AG04449 (cell line): ENCODE data around the gene ADORA2B.
A peak's percentile ranks its signal among the peaks of the same experiment; 100 is the strongest.

ENCODE experiments used
- CTCF ChIA-PET: fragments of 350-600 bp; formaldehyde crosslinking; extraction: SDS; loops from one replicate; lab custom pipeline; 2021; ENCODE audit warnings: antibody characterized with exemption; lab: Yijun Ruan, JAX
- POLR2A ChIA-PET: fragments of 400-600, 350-600 bp; formaldehyde crosslinking; extraction: SDS; loops from one replicate; lab custom pipeline; 2020; ENCODE audit warnings: antibody characterized with exemption, inconsistent platforms; lab: Yijun Ruan, JAX
- DNase-seq: peaks from one replicate; pipeline ENCODE4 v3.0.0-alpha.2; 2010; ENCODE audit warnings: low read depth, low spot score
- H3K4me3 ChIP-seq: 2 replicates; pipeline ENCODE4 v1.5.1; 2011; ENCODE audit warnings: low read depth, mild to moderate bottlenecking, control low read depth, low read length
- CTCF ChIP-seq: IDR thresholded peaks from one replicate; pipeline ENCODE4 v1.5.1; 2011; ENCODE audit warnings: mild to moderate bottlenecking, moderate library complexity, low read length, control low read depth, inconsistent platforms; ENCODE audit not compliant: insufficient read depth; ENCODE audit errors: missing control alignments

The ADORA2B gene

GRCh38 chr17:15941781-15942180 is 3.1 kb upstream of the ADORA2B start:
- ChIA-PET CTCF (interaction anchor here (2.0 kb wide), 1 partner anchor 12 kb away, joined by 4 read pairs; no protein-coding TSS in a partner anchor), POLR2A (interaction anchor here (0.6 kb wide), 1 partner anchor 17 kb away, joined by 3 read pairs; no protein-coding TSS in a partner anchor)
- no peak overlapping the region for H3K4me3 ChIP-seq
- no peak for TF ChIP-seq CTCF
- no peak for DNase-seq

GRCh38 chr17:15942207-15942833 is 2.6 kb upstream of the ADORA2B start:
- TF ChIP-seq CTCF, result no peak
- no peak overlapping the region for H3K4me3 ChIP-seq
- no peak for DNase-seq
- ChIA-PET CTCF (interaction anchor here (2.0 kb wide), 1 partner anchor 12 kb away, joined by 4 read pairs; no protein-coding TSS in a partner anchor), POLR2A (interaction anchor here (0.6 kb wide), 1 partner anchor 16 kb away, joined by 3 read pairs; no protein-coding TSS in a partner anchor)

GRCh38 chr17:15943971-15944758 is 765 bp upstream of the ADORA2B start:
- TF ChIP-seq CTCF, result no peak
- ChIA-PET CTCF (interaction anchor here (1.0 to 4.3 kb wide), 15 partner anchors 9 to 116 kb away, joined by 3 to 34 read pairs (median 4); partner anchors contain the start of genes TTC19 and ZSWIM7), POLR2A (interaction anchor here (2.4 to 2.9 kb wide), 2 partner anchors 15 to 55 kb away, joined by 13 to 15 read pairs; partner anchors contain the start of genes TTC19 and ZSWIM7)
- H3K4me3 ChIP-seq, result peak overlapping the region; percentile 79
- no peak for DNase-seq

GRCh38 chr17:15945527-15946191 is 729 bp downstream of the ADORA2B start:
- POLR2A ChIA-PET, result interaction anchor here (2.4 to 2.9 kb wide), 2 partner anchors 13 to 53 kb away, joined by 13 to 15 read pairs; partner anchors contain the start of genes TTC19 and ZSWIM7
- no peak for TF ChIP-seq CTCF
- peak overlapping the region; percentile 79 for H3K4me3 ChIP-seq
- CTCF ChIA-PET, result interaction anchor here (0.8 to 4.3 kb wide), 19 partner anchors 8 to 117 kb away, joined by 3 to 34 read pairs (median 4); partner anchors contain the start of genes TTC19 and ZSWIM7
- DNase-seq, result no peak

GRCh38 chr17:15946611-15947120 is 1.7 kb downstream of the ADORA2B start:
- peak overlapping the region; percentile 36 for H3K4me3 ChIP-seq
- DNase-seq, result no peak
- no peak for TF ChIP-seq CTCF
- CTCF ChIA-PET, result interaction anchor here (1.0 to 4.3 kb wide), 3 partner anchors 10 to 51 kb away, joined by 3 to 34 read pairs (median 6); partner anchors contain the start of genes TTC19 and ZSWIM7
- POLR2A ChIA-PET, result interaction anchor here (0.6 to 2.9 kb wide), 3 partner anchors 12 to 52 kb away, joined by 3 to 15 read pairs (median 13); partner anchors contain the start of genes TTC19 and ZSWIM7
